Measurements from ENCODE around the gene SND1.

DNA sequence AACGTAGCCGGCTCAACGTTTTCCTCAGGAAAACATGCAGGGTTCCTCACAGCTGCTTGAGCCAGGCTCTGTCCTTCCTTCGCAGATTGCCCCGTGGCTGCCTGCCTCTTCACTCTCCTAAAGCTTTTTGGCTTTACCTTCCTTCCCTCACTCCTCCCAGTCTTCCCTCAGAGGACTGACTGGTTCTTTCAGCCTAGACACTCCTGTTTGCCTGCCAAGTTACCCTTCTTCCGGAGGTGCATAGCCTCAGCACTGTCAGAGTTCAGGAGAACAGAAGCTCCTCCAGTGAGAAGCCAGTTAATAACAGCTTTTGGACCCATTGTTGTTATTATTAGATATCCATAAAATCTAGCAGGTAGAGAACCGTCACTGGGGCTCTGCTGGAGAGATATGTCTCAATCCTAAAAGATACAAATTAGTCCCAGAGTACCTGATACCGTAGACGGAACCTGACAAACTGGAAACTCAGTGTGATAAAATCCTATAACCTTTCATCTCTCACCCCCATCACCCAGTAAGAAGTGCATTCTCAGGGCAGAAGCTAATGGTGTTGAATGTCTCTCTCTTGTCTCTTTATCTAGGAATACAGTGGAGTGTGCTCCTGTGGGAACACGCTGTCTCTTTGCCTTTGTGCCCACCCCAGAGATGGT lies 79.6 kb downstream of the SND1 start:
- TF ChIP-seq, protein P1, sequence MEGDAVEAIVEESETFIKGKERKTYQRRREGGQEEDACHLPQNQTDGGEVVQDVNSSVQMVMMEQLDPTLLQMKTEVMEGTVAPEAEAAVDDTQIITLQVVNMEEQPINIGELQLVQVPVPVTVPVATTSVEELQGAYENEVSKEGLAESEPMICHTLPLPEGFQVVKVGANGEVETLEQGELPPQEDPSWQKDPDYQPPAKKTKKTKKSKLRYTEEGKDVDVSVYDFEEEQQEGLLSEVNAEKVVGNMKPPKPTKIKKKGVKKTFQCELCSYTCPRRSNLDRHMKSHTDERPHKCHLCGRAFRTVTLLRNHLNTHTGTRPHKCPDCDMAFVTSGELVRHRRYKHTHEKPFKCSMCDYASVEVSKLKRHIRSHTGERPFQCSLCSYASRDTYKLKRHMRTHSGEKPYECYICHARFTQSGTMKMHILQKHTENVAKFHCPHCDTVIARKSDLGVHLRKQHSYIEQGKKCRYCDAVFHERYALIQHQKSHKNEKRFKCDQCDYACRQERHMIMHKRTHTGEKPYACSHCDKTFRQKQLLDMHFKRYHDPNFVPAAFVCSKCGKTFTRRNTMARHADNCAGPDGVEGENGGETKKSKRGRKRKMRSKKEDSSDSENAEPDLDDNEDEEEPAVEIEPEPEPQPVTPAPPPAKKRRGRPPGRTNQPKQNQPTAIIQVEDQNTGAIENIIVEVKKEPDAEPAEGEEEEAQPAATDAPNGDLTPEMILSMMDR (IDR thresholded peaks at IDR 0.05) = no peak
- TF ChIP-seq POLR2AphosphoS5 (IDR thresholded peaks at IDR 0.05) (no peak), POLR2A (IDR thresholded peaks at IDR 0.05) (no peak)

Measured in breast epithelium (tissue), 3 donors.